HCT116 (cell line): ENCODE measurements around the gene MYOT.

Experiments
- CTCF ChIP-seq, 3 experiments: fragments of 200-600 bp in 1 of 3; sonication (generic) in 1 of 3; IDR thresholded peaks in 2 of 3; conservative IDR thresholded peaks in 1 of 3; 2 replicates each; pipeline ENCODE4 v1.5.1; 2012 to 2017; ENCODE audit warnings: low read depth in 2 of 3, low read length in 2 of 3, antibody characterized with exemption in 1 of 3, borderline replicate concordance in 1 of 3, control low read depth in 1 of 3, mild to moderate bottlenecking in 1 of 3, mixed read lengths in 1 of 3, mixed run types in 1 of 3, moderate library complexity in 1 of 3; ENCODE audit not compliant: insufficient read depth in 1 of 3
- EZH2 ChIP-seq: fragments of 200-600 bp; sonication (generic); IDR thresholded peaks from 2 replicates; pipeline ENCODE4 v1.6.1; 2017; ENCODE audit warnings: antibody characterized with exemption, mixed run types
- POLR2AphosphoS5 ChIP-seq: IDR thresholded peaks from 2 replicates; pipeline ENCODE4 v1.6.1; 2011; ENCODE audit warnings: mild to moderate bottlenecking, low read depth, low read length, moderate library complexity
- ZNF274 ChIP-seq: fragments of 200-500 bp; sonication (Bioruptor generic); IDR thresholded peaks from 2 replicates; pipeline ENCODE4 v1.6.1; 2014; ENCODE audit warnings: mild to moderate bottlenecking, low read depth, low read length, inconsistent platforms
- TF ChIP-seq, protein P1 (sequence below): IDR thresholded peaks from 2 replicates; pipeline ENCODE4 v1.6.1; 2012; ENCODE audit warnings: low read depth

DNA sequence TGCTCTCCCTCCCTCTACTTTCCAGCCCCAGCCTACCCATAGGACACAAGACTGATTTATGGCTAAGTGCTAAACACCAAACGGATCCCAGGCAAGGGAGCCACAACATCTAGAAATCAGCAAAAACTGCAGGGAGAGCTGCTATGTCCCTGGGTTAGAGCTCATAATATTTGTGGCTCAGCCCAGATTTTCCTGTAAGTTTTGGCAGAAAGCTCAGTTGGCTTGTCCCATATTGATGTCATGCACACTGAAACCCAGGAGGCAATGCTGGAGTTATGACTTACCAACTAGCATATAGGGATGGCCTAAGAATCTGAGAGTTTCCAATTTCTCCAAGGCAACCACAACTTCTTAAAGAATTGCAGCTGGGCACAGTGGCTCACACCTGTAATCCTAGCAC is 44.7 kb upstream of the MYOT start:
- TF ChIP-seq, protein P1, sequence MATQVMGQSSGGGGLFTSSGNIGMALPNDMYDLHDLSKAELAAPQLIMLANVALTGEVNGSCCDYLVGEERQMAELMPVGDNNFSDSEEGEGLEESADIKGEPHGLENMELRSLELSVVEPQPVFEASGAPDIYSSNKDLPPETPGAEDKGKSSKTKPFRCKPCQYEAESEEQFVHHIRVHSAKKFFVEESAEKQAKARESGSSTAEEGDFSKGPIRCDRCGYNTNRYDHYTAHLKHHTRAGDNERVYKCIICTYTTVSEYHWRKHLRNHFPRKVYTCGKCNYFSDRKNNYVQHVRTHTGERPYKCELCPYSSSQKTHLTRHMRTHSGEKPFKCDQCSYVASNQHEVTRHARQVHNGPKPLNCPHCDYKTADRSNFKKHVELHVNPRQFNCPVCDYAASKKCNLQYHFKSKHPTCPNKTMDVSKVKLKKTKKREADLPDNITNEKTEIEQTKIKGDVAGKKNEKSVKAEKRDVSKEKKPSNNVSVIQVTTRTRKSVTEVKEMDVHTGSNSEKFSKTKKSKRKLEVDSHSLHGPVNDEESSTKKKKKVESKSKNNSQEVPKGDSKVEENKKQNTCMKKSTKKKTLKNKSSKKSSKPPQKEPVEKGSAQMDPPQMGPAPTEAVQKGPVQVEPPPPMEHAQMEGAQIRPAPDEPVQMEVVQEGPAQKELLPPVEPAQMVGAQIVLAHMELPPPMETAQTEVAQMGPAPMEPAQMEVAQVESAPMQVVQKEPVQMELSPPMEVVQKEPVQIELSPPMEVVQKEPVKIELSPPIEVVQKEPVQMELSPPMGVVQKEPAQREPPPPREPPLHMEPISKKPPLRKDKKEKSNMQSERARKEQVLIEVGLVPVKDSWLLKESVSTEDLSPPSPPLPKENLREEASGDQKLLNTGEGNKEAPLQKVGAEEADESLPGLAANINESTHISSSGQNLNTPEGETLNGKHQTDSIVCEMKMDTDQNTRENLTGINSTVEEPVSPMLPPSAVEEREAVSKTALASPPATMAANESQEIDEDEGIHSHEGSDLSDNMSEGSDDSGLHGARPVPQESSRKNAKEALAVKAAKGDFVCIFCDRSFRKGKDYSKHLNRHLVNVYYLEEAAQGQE, result no peak
- TF ChIP-seq CTCF (IDR thresholded peaks at IDR 0.05 in 2 of 3, conservative IDR thresholded peaks at IDR 0.05 in 1 of 3; ENCODE audit: borderline replicate concordance in 1 of 3, insufficient read depth in 1 of 3, low read depth in 2 of 3, low read length in 2 of 3) (no peak), ZNF274 (no peak), EZH2 (no peak), POLR2AphosphoS5 (no peak)
